GM12875 (cell line): ENCODE data around the gene HSPA1B.
"Not testable (repeated sequence)": the region's sequence is repeated elsewhere in the genome, so short reads cannot be mapped to it uniquely, and the experiment has no call there.

Experiments
- H3K4me3 ChIP-seq: one replicate; pipeline ENCODE4 v1.5.1; 2011; ENCODE audit warnings: low read depth, low read length, control low read depth
- CTCF ChIP-seq: IDR thresholded peaks from 2 replicates; pipeline ENCODE4 v1.5.1; 2011; ENCODE audit warnings: low read depth, mild to moderate bottlenecking, control low read depth, inconsistent platforms, low read length, moderate library complexity, borderline replicate concordance; ENCODE audit not compliant: insufficient read depth

Gene HSPA1B

GRCh38 chr6:31837369-31838113, 10.0 kb downstream of the HSPA1B start:
- no peak for TF ChIP-seq CTCF
- H3K4me3 ChIP-seq, result peak overlapping the region; percentile 66

GRCh38 chr6:31838114-31838553, 10.6 kb downstream of the HSPA1B start:
- H3K4me3 ChIP-seq, result not testable (repeated sequence)

- no peak overlapping the region for H3K4me3 ChIP-seq
- no peak for TF ChIP-seq CTCF
Measured at GRCh38 chr6:31838968-31839367, 11.4 kb downstream of the HSPA1B start.

GRCh38 chr6:31839779-31840126, 12.2 kb downstream of the HSPA1B start:
- not testable (repeated sequence) for H3K4me3 ChIP-seq

- no peak overlapping the region for H3K4me3 ChIP-seq
- TF ChIP-seq CTCF, result no peak
Measured at GRCh38 chr6:31842053-31842452, 14.5 kb downstream of the HSPA1B start.

GRCh38 chr6:31844507-31844906, 17.0 kb downstream of the HSPA1B start:
- no peak for TF ChIP-seq CTCF
- no peak overlapping the region for H3K4me3 ChIP-seq

GRCh38 chr6:31847276-31847978, 19.9 kb downstream of the HSPA1B start:
- no peak for TF ChIP-seq CTCF
- H3K4me3 ChIP-seq, result no peak overlapping the region

- no peak overlapping the region for H3K4me3 ChIP-seq
- TF ChIP-seq CTCF, result no peak
Measured at GRCh38 chr6:31850765-31851484, 23.4 kb downstream of the HSPA1B start.
